ENCODE data around the gene LCK.

Gene LCK

GRCh38 chr1:32250893-32251716 is at the start of gene LCK:
TSS of gene LCK (plus strand) at chr1:32251265. CDS start at chr1:32274330, 23,065 bp downstream.
- peak; percentile 56 for DNase-seq (ENCODE audit: low spot score)

- DNase-seq (ENCODE audit: low spot score) = no peak
These were observed 46.1 kb upstream of the LCK start for GRCh38 chr1:32204943-32205361.

- peak; percentile 85 for DNase-seq (ENCODE audit: low spot score)
These were observed 45.4 kb upstream of the LCK start, which contains the start of gene IQCC for GRCh38 chr1:32205401-32206370. TSS of gene IQCC (plus strand) at chr1:32205671. CDS start at chr1:32205682, 11 bp downstream.

GRCh38 chr1:32208469-32208868 is 42.6 kb upstream of the LCK start:
- no peak for DNase-seq (ENCODE audit: low spot score)

GRCh38 chr1:32208891-32209328 is 42.2 kb upstream of the LCK start, which contains the start of gene DCDC2B:
TSS of gene DCDC2B (plus strand) at chr1:32209089. CDS start at chr1:32209094, 5 bp downstream.
- peak; percentile 29 for DNase-seq (ENCODE audit: low spot score)

- peak; percentile 65 for DNase-seq (ENCODE audit: low spot score)
These were observed 35.2 kb upstream of the LCK start for GRCh38 chr1:32215629-32216480.

GRCh38 chr1:32216566-32216965 is 34.5 kb upstream of the LCK start:
- DNase-seq (ENCODE audit: low spot score) = no peak

- DNase-seq (ENCODE audit: low spot score) = no peak
These were observed 32.0 kb upstream of the LCK start for GRCh38 chr1:32219022-32219421.

- no peak for DNase-seq (ENCODE audit: low spot score)
These were observed 30.1 kb upstream of the LCK start for GRCh38 chr1:32220746-32221580.

- DNase-seq (ENCODE audit: low spot score) = no peak
These were observed 29.5 kb upstream of the LCK start for GRCh38 chr1:32221581-32221979.

GRCh38 chr1:32221980-32222755 is 28.9 kb upstream of the LCK start, which contains the start of the genes EIF3I and TMEM234:
TSS of gene EIF3I (plus strand) at chr1:32222407. CDS start at chr1:32222442, 35 bp downstream.
TSS of gene TMEM234 (minus strand) at chr1:32222353. CDS start at chr1:32222322, 31 bp downstream.
- peak; percentile 93 for DNase-seq (ENCODE audit: low spot score)

- DNase-seq (ENCODE audit: low spot score) = no peak
These were observed 27.4 kb upstream of the LCK start for GRCh38 chr1:32223683-32224082.

GRCh38 chr1:32224285-32224684 is 26.8 kb upstream of the LCK start:
- DNase-seq (ENCODE audit: low spot score) = no peak

- DNase-seq (ENCODE audit: low spot score) = no peak
These were observed 22.3 kb upstream of the LCK start for GRCh38 chr1:32228771-32229170.

GRCh38 chr1:32231843-32232432 is 19.1 kb upstream of the LCK start:
- no peak for DNase-seq (ENCODE audit: low spot score)

- DNase-seq (ENCODE audit: low spot score) = no peak
These were observed 18.3 kb upstream of the LCK start for GRCh38 chr1:32232558-32233304.

GRCh38 chr1:32234792-32235191 is 16.3 kb upstream of the LCK start:
- DNase-seq (ENCODE audit: low spot score) = no peak

- no peak for DNase-seq (ENCODE audit: low spot score)
These were observed 11.7 kb upstream of the LCK start for GRCh38 chr1:32239337-32239736.

GRCh38 chr1:32239790-32240139 is 11.3 kb upstream of the LCK start:
- no peak for DNase-seq (ENCODE audit: low spot score)

Measured in CD4-positive, alpha-beta T cell treated with Interleukin-2 at 100 ng/mL for 4 hours (primary cell).